Keratinocyte (primary cell): ENCODE data around the gene PNKD. TPM values are rescaled to one million over a fixed set of nuclear protein-coding genes. Genes with fewer than 3 reads are reported as not detected.

ENCODE experiments used
- DNase-seq: peaks from one replicate; pipeline ENCODE4 v3.0.0-alpha.2; 2011; ENCODE audit warnings: low read depth, missing footprints, low spot score
- FAIRE-seq: peaks from 2 replicates; lab custom pipeline; 2011; peaks lifted over from hg19 to GRCh38; lab: Jason Lieb, UNC
- H2AFZ ChIP-seq: 2 replicates; pipeline ENCODE4 v1.6.0; 2012; ENCODE audit warnings: low read length, control low read depth, inconsistent platforms; ENCODE audit not compliant: control insufficient read depth
- H3K27ac ChIP-seq: 2 replicates; pipeline ENCODE4 v1.5.1; 2011; ENCODE audit warnings: low read length; ENCODE audit not compliant: control insufficient read depth, insufficient read depth
- H3K27me3 ChIP-seq: 3 replicates; pipeline ENCODE4 v1.6.0; 2011; ENCODE audit warnings: low read length; ENCODE audit not compliant: control insufficient read depth, insufficient read depth; ENCODE audit errors: extremely low read depth
- H3K36me3 ChIP-seq, 2 experiments: 2 replicates in 1 of 2; 3 replicates in 1 of 2; pipeline ENCODE4 v1.5.1; 2011; ENCODE audit warnings: low read length in 2 of 2, mild to moderate bottlenecking in 1 of 2; ENCODE audit not compliant: control insufficient read depth in 2 of 2, insufficient read depth in 2 of 2; ENCODE audit errors: extremely low read depth in 1 of 2
- H3K4me1 ChIP-seq: 3 replicates; pipeline ENCODE4 v1.5.1; 2011; ENCODE audit warnings: low read length; ENCODE audit not compliant: control insufficient read depth, insufficient read depth; ENCODE audit errors: extremely low read depth
- H3K4me2 ChIP-seq: 3 replicates; pipeline ENCODE4 v1.6.0; 2011; ENCODE audit warnings: low read depth, low read length; ENCODE audit not compliant: control insufficient read depth, insufficient read depth; ENCODE audit errors: extremely low read depth
- H3K4me3 ChIP-seq, 3 experiments: fragments of 200-600 bp in 1 of 3; sonication (generic) in 1 of 3; 2 replicates in 2 of 3; 3 replicates in 1 of 3; pipeline ENCODE4 v1.5.1; 2011 to 2016; ENCODE audit warnings: low read length in 3 of 3, mild to moderate bottlenecking in 3 of 3, control low read depth in 2 of 3, inconsistent platforms in 1 of 3, low read depth in 1 of 3, mixed read lengths in 1 of 3, mixed run types in 1 of 3, moderate library complexity in 1 of 3; ENCODE audit not compliant: control insufficient read depth in 2 of 3, insufficient read depth in 2 of 3; ENCODE audit errors: extremely low read depth in 1 of 3
- H3K79me2 ChIP-seq: 2 replicates; pipeline ENCODE4 v1.6.0; 2012; ENCODE audit warnings: low read length; ENCODE audit not compliant: control insufficient read depth, insufficient read depth
- H3K9ac ChIP-seq: 3 replicates; pipeline ENCODE4 v1.6.0; 2011; ENCODE audit warnings: low read length; ENCODE audit not compliant: control insufficient read depth, insufficient read depth; ENCODE audit errors: extremely low read depth
- H3K9me1 ChIP-seq: 3 replicates; pipeline ENCODE4 v1.6.0; 2011; ENCODE audit warnings: low read length; ENCODE audit not compliant: control insufficient read depth, insufficient read depth; ENCODE audit errors: extremely low read depth
- H3K9me3 ChIP-seq: 2 replicates; pipeline ENCODE4 v1.5.1; 2012; ENCODE audit warnings: low read depth, low read length; ENCODE audit not compliant: control insufficient read depth
- H4K20me1 ChIP-seq: 3 replicates; pipeline ENCODE4 v1.6.0; 2011; ENCODE audit warnings: low read length; ENCODE audit not compliant: control insufficient read depth, insufficient read depth; ENCODE audit errors: extremely low read depth
- EZH2 ChIP-seq: IDR thresholded peaks from one replicate; pipeline ENCODE4 v1.6.1; 2012; ENCODE audit warnings: inconsistent platforms, mild to moderate bottlenecking, low read length, moderate library complexity
- dilution Hi-C: fragments of 300-500 bp; cut with MboI; formaldehyde crosslinking; loops from one replicate; pipeline ENCODE4 v1.7.0; 2020; ENCODE audit warnings: low sequenced_read_pairs; ENCODE audit not compliant: extremely low pct_ligation_motif_present
- polyA plus RNA-seq, 5 experiments: library from polyadenylated mRNA; depleted of rRNA in 3 of 5; stranded (reverse) in 3 of 5; stranded (forward) in 1 of 5; unstranded in 1 of 5; fragments of >200 nt; gene quantifications; 1 replicate in 1 of 5; 2 replicates in 3 of 5; 3 replicates in 1 of 5; pipeline versions ENCODE4 v1.2.1 to v1.2.3, GENCODE V29; 2011 to 2012; ENCODE audit warnings: missing spikeins in 2 of 5, low read depth in 1 of 5, low replicate concordance in 1 of 5
- TF ChIP-seq, protein P1 (sequence below), 3 experiments: IDR thresholded peaks in 1 of 3; conservative IDR thresholded peaks in 1 of 3; optimal IDR thresholded peaks in 1 of 3; 2 replicates in 2 of 3; 3 replicates in 1 of 3; pipeline versions ENCODE3 to v1.5.1; 2011; ENCODE audit warnings: low read length in 3 of 3, mild to moderate bottlenecking in 3 of 3, moderate library complexity in 2 of 3, control low read depth in 1 of 3, inconsistent platforms in 1 of 3; ENCODE audit not compliant: insufficient read depth in 2 of 3; ENCODE audit errors: extremely low read depth in 1 of 3

Gene PNKD
- polyA plus RNA-seq, 1 donor (not counting 4 experiments of a cell fraction or from before 2014, with no cell fraction given) = 22.8 TPM

DNA sequence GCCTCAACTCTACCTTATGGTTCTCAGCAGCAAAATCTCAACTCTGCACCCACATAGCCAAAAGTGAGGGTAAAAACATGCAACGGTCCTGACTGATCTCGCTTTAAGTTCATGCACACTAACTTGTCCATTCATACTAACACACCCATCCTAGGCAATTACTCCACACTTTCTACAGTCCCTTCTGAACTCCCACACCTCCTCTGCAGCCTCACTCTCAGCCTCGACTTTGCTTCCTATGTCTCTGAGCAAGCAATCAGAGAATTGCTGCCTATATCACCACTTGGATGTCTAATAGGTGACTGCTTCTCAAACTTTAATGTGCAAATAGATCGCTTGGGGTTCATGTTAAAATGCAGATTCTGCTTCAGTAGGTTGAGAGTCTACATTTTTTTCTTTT lies 29.8 kb downstream of the PNKD start:
- no peaks in the 10 kb centered on the region for H3K9me1 ChIP-seq
- no peak for TF ChIP-seq EZH2
- TF ChIP-seq, protein P1, sequence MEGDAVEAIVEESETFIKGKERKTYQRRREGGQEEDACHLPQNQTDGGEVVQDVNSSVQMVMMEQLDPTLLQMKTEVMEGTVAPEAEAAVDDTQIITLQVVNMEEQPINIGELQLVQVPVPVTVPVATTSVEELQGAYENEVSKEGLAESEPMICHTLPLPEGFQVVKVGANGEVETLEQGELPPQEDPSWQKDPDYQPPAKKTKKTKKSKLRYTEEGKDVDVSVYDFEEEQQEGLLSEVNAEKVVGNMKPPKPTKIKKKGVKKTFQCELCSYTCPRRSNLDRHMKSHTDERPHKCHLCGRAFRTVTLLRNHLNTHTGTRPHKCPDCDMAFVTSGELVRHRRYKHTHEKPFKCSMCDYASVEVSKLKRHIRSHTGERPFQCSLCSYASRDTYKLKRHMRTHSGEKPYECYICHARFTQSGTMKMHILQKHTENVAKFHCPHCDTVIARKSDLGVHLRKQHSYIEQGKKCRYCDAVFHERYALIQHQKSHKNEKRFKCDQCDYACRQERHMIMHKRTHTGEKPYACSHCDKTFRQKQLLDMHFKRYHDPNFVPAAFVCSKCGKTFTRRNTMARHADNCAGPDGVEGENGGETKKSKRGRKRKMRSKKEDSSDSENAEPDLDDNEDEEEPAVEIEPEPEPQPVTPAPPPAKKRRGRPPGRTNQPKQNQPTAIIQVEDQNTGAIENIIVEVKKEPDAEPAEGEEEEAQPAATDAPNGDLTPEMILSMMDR (optimal IDR thresholded peaks at IDR 0.05 in 1 of 3, IDR thresholded peaks at IDR 0.05 in 1 of 3, conservative IDR thresholded peaks at IDR 0.05 in 1 of 3; ENCODE audit: extremely low read depth in 1 of 3, insufficient read depth in 2 of 3, low read length in 3 of 3) = no peak
- FAIRE-seq (no peak), DNase-seq (no peak)
- no peaks in the 10 kb centered on the region for H3K9me3 ChIP-seq
- H3K79me2 ChIP-seq = no peaks in the 10 kb centered on the region
- no peaks in the 10 kb centered on the region for H3K27me3 ChIP-seq
- dilution Hi-C loops = no loop called here
- no peak overlapping the region for H3K4me3 ChIP-seq
- no peak overlapping the region for H3K9ac ChIP-seq
- H3K36me3 ChIP-seq = no peaks in the 10 kb centered on the region
- no peak overlapping the region for H3K4me2 ChIP-seq
- H4K20me1 ChIP-seq = no peaks in the 10 kb centered on the region
- H3K4me1 ChIP-seq = peaks cover 41% of the 10 kb centered on the region
- H2AFZ ChIP-seq = no peak overlapping the region
- no peak overlapping the region for H3K27ac ChIP-seq

DNA sequence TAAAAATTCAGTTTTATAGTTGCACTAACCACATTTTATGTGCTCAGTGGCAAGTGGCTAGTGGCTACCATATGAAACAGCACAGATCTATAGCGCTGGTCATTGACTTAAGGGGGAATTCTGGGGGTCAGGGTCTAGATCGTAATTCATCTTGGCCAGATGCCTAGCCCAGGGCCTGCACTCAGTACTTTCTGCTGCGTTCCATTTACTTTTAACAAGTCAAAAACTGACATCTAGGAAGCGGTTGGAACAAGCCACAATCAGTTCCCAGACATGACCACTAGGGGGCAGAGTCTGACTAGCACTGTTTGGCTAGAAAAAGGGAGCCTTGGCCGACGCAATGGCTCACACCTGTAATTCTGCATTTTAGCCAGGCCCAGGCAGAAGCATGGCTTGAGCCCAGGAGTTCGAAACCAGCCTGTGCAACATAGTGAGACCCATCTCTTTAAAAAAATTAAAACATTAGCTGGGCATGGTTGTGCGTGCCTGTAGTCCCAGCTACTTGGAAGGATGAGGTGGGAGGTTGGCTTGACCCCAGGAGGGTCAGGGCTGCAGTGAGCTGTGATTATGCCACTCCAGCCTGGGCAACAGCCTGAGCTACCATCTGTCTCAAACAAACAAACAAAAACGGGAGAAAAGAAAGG lies 31.0 kb downstream of the PNKD start:
- Histone ChIP-seq H3K36me3 (no peaks in the 10 kb centered on the region), H3K9ac (no peak overlapping the region), H2AFZ (peak overlapping the region; percentile 82), H4K20me1 (no peaks in the 10 kb centered on the region), H3K27me3 (no peaks in the 10 kb centered on the region), H3K79me2 (no peaks in the 10 kb centered on the region), H3K9me1 (no peaks in the 10 kb centered on the region), H3K9me3 (no peaks in the 10 kb centered on the region), H3K4me2 (no peak overlapping the region), H3K4me3 (no peak overlapping the region), H3K27ac (peak overlapping the region; percentile 36), H3K4me1 (peaks cover 30% of the 10 kb centered on the region)
- peak; percentile 71 for FAIRE-seq
- dilution Hi-C loops = no loop called here
- no peak for DNase-seq
- no peak for TF ChIP-seq EZH2
- TF ChIP-seq, protein P1 (optimal IDR thresholded peaks at IDR 0.05 in 1 of 3, IDR thresholded peaks at IDR 0.05 in 1 of 3, conservative IDR thresholded peaks at IDR 0.05 in 1 of 3; ENCODE audit: extremely low read depth in 1 of 3, insufficient read depth in 2 of 3, low read length in 3 of 3) = peak; percentile 86 to 95 (median 90)
